A172 (cell line): ENCODE results near the gene SAMD11. TPM values are rescaled to one million over a fixed set of nuclear protein-coding genes. Genes with fewer than 3 reads are reported as not detected.

Experiments used
- DNase-seq: peaks from one replicate; pipeline ENCODE4 v3.0.0-alpha.2; 2015; ENCODE audit warnings: low spot score
- total RNA-seq: library from RNA; depleted of rRNA; stranded (reverse); fragments of >200 nt; shearing (Covaris generic); gene quantifications from 2 replicates; pipeline ENCODE4 v1.2.3, GENCODE V29; 2014

Gene SAMD11
- total RNA-seq, 1 experiment from 2014 or later: 62.7 TPM

- DNase-seq: no peak
These were observed 7.9 kb downstream of the SAMD11 start for GRCh38 chr1:931380-932172.

- DNase-seq: no peak
These were observed 8.4 kb downstream of the SAMD11 start for GRCh38 chr1:932173-932510.

GRCh38 chr1:932776-933602 is 9.3 kb downstream of the SAMD11 start:
- DNase-seq: no peak

- DNase-seq: no peak
These were observed 9.8 kb downstream of the SAMD11 start for GRCh38 chr1:933603-933940.

- DNase-seq: no peak
These were observed 11.4 kb downstream of the SAMD11 start for GRCh38 chr1:934991-935750.

- no peak for DNase-seq
These were observed 12.1 kb downstream of the SAMD11 start for GRCh38 chr1:935751-936231.

- no peak for DNase-seq
These were observed 12.9 kb downstream of the SAMD11 start for GRCh38 chr1:936348-937264.

- DNase-seq: no peak
These were observed 13.8 kb downstream of the SAMD11 start for GRCh38 chr1:937521-937920.

GRCh38 chr1:938088-938683 is 14.5 kb downstream of the SAMD11 start:
- DNase-seq: peak; percentile 79

- no peak for DNase-seq
These were observed 15.2 kb downstream of the SAMD11 start for GRCh38 chr1:938711-939489.

GRCh38 chr1:939511-940106 is 15.9 kb downstream of the SAMD11 start:
- DNase-seq: no peak

GRCh38 chr1:940107-941014 is 16.6 kb downstream of the SAMD11 start:
- peak; percentile 49 for DNase-seq

GRCh38 chr1:941015-941587 is 17.4 kb downstream of the SAMD11 start:
- no peak for DNase-seq

GRCh38 chr1:941588-942383 is 18.1 kb downstream of the SAMD11 start:
- DNase-seq: peak; percentile 62

- no peak for DNase-seq
These were observed 18.7 kb downstream of the SAMD11 start for GRCh38 chr1:942411-942821.

- peak; percentile 72 for DNase-seq
These were observed 19.3 kb downstream of the SAMD11 start for GRCh38 chr1:942864-943533.
